Stimulated activated CD8-positive, alpha-beta memory T cell treated with anti-CD3 and anti-CD28 coated beads, Interleukin-4, amount 100 ng/mL, for 1 hour (primary cell): ENCODE measurements around the gene SFXN3.

Experiments used
- DNase-seq, 2 donors: peaks; one replicate each; pipeline ENCODE4 v3.0.0-alpha.2; 2020; ENCODE audit warnings: low read depth in 2 of 2, low spot score in 1 of 2

SFXN3 gene

GRCh38 chr10:101056365-101057151 lies 25.5 kb downstream of the SFXN3 start:
- no peak for DNase-seq

DNA sequence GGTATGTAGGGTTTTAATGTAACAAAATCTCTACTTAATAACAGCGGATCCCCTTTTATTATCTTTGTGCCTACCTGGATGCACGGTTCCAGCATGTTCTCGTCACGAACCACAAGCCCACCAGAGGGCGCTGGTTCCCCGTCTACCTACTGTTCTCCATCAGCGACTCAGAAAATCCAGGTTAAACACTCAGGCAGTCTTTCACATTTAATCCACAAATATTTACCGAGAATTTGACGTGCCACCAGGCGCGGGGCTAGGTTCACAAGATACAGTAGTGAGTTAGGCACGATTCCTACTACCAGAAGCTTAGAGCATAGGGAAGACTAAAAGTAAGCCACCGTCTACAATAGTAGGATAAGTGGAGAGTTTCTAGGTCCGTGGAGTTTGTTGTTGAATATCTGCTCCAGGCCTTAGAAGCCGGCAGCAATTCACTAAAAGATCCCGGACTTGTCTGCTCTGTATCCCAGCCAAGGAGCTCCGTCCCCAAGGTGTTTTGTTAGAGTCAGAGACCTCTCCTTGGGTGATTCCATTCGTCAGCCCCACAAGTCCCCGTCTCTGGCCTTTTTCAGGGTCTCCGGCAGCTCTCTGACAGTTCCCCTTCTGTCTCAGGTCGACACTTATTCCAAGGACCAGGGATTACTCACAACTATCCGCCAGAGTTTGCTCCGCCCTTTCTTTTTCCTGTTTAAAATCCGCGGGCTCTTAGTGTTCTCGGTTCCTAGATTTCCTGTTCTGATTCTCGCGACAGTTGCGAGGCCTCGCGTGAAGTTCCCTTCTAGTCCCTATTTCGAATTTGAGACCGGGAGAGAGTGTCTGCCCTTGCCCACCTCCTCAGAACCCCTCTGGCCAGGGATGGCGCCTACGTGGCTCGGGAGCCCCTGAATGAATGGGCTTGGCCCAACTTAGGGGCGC lies 29.3 kb downstream of the SFXN3 start:
- peak; percentile 78 to 89 for DNase-seq

DNA sequence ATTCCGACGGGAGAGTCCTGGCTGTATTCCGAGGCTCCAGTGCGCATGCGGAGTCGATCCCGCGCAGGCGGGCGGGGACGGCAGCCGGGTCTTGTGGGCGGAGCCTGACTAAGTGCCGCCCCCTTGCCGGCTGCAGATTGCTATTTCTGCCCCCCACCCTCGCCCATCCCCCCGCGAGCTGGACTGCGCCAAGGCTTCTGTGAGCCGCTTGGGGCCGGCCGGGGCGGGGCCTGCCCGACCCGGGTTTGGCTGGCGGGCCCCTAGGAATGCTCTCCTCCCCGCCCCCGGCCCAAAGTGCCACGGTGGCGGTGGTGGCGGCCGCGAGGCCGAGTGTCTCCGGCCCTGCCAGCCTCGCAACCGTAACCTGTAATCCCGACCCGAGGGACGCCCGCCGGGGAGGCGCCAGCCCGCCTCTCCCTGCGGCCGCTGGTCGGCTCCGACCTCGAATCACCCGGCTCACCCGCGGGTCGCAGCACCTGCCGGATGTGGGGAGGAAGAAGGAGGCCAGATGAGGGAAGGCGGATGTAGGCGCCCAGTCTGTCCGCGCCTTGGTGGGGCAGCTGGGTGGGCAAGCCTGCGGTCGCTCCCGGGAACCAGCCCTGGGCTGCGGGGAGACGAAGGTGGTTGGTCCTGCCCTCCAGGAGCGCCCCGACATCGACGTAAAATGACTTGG lies 30.1 kb downstream of the SFXN3 start:
- peak in 1 of 2 donors; percentile 80 for DNase-seq

DNA sequence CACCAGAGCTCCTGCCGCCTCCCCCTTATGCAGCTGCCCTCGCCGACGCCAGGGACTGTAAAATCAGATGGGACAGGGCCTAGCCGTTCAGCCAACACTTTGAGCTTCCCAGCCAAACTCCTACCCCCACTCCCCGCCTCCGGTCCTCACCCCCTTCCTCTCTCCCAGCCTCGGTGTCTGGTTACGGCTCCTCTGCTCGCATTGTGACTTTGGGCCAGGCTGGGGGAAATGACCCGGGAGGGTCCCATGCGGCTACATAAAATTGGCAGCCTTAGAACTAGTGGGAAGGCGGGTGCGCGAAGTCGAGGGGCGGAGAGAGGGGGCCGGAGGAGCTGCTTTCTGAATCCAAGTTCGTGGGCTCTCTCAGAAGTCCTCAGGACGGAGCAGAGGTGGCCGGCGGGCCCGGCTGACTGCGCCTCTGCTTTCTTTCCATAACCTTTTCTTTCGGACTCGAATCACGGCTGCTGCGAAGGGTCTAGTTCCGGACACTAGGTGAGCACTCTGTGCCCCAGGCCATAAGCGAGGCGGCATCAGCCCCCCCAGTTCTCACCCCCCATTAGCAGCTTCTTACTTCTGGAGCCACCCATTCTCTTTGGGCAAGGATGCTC lies 30.7 kb downstream of the SFXN3 start, which contains the start of gene KAZALD1:
TSS of gene KAZALD1 (plus strand) at position 366 of the 608 bp plus-strand sequence. CDS start 604 bp downstream, outside the sequence.
- DNase-seq = no peak

DNA sequence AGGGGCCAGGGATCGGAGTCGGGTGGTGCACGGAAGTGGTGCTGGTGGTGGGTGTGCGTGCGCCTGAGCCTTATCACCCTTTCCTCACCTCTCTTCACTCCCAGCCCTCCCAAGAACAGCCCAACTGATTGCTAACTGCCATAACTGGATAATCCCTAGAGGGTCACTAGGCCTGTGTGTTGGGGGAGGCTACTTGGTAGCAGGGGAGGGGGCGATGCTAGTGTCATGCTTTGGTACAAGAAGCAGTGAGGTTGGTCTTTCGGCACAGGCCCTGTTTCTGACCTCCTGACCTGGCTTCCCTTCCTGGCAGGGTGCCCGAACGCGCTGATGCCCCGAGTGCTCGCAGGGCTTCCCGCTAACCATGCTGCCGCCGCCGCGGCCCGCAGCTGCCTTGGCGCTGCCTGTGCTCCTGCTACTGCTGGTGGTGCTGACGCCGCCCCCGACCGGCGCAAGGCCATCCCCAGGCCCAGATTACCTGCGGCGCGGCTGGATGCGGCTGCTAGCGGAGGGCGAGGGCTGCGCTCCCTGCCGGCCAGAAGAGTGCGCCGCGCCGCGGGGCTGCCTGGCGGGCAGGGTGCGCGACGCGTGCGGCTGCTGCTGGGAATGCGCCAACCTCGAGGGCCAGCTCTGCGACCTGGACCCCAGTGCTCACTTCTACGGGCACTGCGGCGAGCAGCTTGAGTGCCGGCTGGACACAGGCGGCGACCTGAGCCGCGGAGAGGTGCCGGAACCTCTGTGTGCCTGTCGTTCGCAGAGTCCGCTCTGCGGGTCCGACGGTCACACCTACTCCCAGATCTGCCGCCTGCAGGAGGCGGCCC lies 31.4 kb downstream of the SFXN3 start:
- DNase-seq = no peak

GRCh38 chr10:101063050-101063525 lies 32.1 kb downstream of the SFXN3 start:
- DNase-seq = no peak

- DNase-seq = no peak
Measured at GRCh38 chr10:101063548-101064414, 32.7 kb downstream of the SFXN3 start.

- DNase-seq = no peak
Measured at GRCh38 chr10:101064415-101065030, 33.5 kb downstream of the SFXN3 start.

DNA sequence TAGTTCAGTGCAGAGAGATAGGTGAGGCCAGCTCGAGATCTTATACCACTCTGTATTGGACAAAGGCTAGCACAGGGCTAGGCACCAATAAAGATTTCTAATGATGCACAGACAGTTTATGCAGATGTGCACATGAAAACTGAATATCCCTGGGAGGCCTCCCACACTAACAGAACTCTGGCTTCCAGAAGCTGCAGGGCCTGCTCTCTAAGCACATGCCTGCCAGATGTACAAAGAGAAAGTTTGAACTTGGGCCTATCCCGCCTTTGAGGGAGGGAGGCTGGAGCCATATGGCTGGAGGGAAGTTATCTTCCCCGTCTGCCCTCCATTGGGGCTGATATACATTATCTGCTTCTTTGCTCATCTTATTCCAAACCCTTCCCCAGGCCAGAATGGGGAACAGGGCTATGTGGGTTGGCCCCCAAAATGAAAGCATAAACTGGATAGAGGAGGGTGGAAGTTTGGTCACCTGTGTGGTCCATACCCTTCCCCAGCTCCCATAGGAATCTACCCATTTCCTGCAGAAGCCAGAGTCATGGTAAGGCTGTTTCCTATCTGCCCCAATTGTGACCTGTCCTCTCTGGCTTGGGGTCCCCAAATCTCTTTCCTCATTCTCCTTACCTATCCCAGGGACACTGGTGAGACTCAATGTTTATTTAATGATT lies 34.6 kb downstream of the SFXN3 start:
- no peak for DNase-seq

DNA sequence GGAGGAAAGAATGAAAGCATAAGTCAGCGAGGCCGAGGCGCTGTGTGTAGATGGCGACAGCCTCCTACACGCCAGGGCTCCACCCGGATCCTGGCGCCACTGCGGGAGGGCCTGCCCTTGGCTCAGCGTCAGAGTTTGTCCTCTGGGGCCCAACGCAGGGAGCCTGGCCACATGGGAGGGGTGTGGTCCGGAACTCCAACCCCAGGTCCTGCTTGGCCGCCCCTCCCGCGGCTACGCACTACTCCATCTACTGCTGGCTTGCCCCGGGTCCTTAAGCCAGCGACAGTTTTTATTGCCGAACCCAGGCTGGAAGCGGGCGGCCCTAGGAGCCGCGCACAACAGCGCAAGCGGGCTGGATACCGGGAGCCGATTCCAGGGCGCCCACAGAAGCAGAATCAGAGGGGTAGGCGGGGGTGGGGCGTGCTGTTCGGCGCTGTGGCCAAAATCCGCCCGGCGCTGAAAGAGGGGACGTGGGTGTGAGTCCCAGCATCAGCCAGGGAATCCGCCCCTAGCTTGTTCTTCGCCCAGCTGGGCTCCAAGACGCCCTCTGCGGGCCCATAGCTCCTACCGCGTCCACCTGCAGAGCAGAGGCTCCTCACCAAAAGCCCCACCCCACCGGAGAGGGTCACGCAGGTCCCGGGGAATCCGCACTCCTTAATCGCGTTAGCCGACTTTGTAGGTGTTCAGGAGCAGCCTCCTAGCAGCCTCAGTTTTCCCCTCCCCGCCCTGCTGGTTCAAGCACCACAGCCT lies 35.3 kb downstream of the SFXN3 start:
- DNase-seq = no peak

DNA sequence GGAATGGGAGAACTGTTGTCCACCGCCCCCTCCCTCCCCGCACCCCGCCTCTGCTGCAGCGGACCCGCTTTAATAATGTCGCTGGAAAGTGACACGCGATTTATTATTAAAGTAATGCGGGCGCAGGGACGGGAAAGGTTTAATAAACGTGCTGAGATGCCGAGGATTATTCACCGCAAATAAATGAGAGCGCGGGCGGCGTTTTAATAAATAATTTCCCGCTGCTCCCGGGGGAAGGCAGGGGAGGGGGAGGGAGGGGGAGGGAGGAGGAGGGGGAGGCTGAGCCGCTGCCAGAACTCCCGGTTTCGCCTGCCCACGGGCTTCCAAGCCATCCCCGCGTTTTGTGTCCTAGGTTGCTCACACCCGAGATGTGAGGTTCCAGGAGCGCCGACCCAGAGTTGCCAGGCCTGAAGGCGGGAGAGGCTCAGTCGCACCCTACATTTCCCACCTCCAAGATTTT lies 35.9 kb downstream of the SFXN3 start:
- DNase-seq = no peak

GRCh38 chr10:101067356-101068083 lies 36.5 kb downstream of the SFXN3 start:
- DNase-seq = peak; percentile 38 to 60

- DNase-seq = no peak
Measured at GRCh38 chr10:101069441-101069840, 38.4 kb downstream of the SFXN3 start.

- no peak for DNase-seq
Measured at GRCh38 chr10:101070098-101070497, 39.1 kb downstream of the SFXN3 start.

DNA sequence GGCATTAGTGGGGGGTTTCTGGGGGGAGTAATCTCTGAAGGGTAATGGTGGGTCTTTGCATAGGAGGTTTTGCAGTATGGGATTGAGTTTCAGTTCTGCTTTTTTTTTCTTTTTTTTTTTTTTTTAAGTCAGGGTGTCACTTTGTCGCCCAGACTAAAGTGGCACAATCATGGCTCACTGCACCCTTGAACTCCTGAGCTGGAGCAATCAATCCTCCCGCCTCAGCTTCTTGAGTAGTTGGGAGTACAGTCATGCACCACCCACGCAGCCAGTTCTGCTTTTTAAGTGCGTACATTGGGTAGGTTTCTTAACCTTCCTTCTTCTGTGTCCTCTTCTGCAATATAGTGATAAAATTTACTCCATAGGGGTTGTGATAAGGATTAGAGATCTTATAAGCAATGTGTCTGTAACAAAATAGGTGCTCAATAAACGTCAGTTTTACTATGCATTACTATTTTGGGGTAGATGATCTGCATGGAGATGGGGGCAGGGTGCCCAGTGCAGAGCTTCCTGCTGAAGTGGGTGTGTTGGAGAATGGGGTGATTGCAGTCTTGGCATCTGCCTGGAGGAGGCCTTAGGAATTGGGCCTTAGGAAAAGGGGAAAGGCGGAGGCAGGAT lies 40.3 kb downstream of the SFXN3 start:
- DNase-seq = no peak

GRCh38 chr10:101071885-101072433 lies 40.9 kb downstream of the SFXN3 start:
- no peak for DNase-seq
